IPS-18c (cell line): ENCODE results near the gene ZBTB2.
"Not testable (repeated sequence)": the region's sequence is repeated elsewhere in the genome, so short reads cannot be mapped to it uniquely, and the experiment has no call there.

ENCODE experiments used
- H3K4me3 ChIP-seq: 2 replicates; pipeline ENCODE4 v1.7.0; 2013; ENCODE audit warnings: low read depth, mild to moderate bottlenecking, low read length, moderate library complexity; ENCODE audit not compliant: insufficient read depth
- H3K9me3 ChIP-seq: one replicate; pipeline ENCODE4 v1.6.1; 2013; ENCODE audit warnings: mild to moderate bottlenecking, low read length, moderate library complexity; ENCODE audit not compliant: control insufficient read depth, insufficient read depth

Gene ZBTB2

GRCh38 chr6:151382631-151383030, 8.7 kb downstream of the ZBTB2 start:
- not testable (repeated sequence) for H3K9me3 ChIP-seq, H3K4me3 ChIP-seq

GRCh38 chr6:151381722-151382121, 9.6 kb downstream of the ZBTB2 start:
- Histone ChIP-seq H3K4me3 (no peak overlapping the region), H3K9me3 (no peaks in the 10 kb centered on the region)

- no peaks in the 10 kb centered on the region for H3K9me3 ChIP-seq
- no peak overlapping the region for H3K4me3 ChIP-seq
These were observed 10.5 kb downstream of the ZBTB2 start for GRCh38 chr6:151380848-151381205.

GRCh38 chr6:151379933-151380847, 11.2 kb downstream of the ZBTB2 start:
- no peaks in the 10 kb centered on the region for H3K9me3 ChIP-seq
- no peak overlapping the region for H3K4me3 ChIP-seq

- no peak overlapping the region for H3K4me3 ChIP-seq
- no peaks in the 10 kb centered on the region for H3K9me3 ChIP-seq
These were observed 14.3 kb downstream of the ZBTB2 start for GRCh38 chr6:151377095-151377494.

GRCh38 chr6:151376440-151376839, 14.9 kb downstream of the ZBTB2 start:
- Histone ChIP-seq H3K9me3 (no peaks in the 10 kb centered on the region), H3K4me3 (no peak overlapping the region)

- H3K4me3 ChIP-seq = no peak overlapping the region
- H3K9me3 ChIP-seq = no peaks in the 10 kb centered on the region
These were observed 15.5 kb downstream of the ZBTB2 start for GRCh38 chr6:151375833-151376232.

- no peak overlapping the region for H3K4me3 ChIP-seq
- H3K9me3 ChIP-seq = no peaks in the 10 kb centered on the region
These were observed 17.2 kb downstream of the ZBTB2 start for GRCh38 chr6:151374036-151374683.

- Histone ChIP-seq H3K9me3 (no peaks in the 10 kb centered on the region), H3K4me3 (no peak overlapping the region)
These were observed 19.2 kb downstream of the ZBTB2 start for GRCh38 chr6:151372164-151372563.

- no peaks in the 10 kb centered on the region for H3K9me3 ChIP-seq
- no peak overlapping the region for H3K4me3 ChIP-seq
These were observed 20.8 kb downstream of the ZBTB2 start for GRCh38 chr6:151370509-151371078.

- no peak overlapping the region for H3K4me3 ChIP-seq
- H3K9me3 ChIP-seq = no peaks in the 10 kb centered on the region
These were observed 26.1 kb downstream of the ZBTB2 start for GRCh38 chr6:151365233-151365632.

GRCh38 chr6:151359486-151359885, 31.9 kb downstream of the ZBTB2 start:
- H3K9me3 ChIP-seq = no peaks in the 10 kb centered on the region
- no peak overlapping the region for H3K4me3 ChIP-seq

GRCh38 chr6:151358475-151358874, 32.9 kb downstream of the ZBTB2 start:
- no peaks in the 10 kb centered on the region for H3K9me3 ChIP-seq
- no peak overlapping the region for H3K4me3 ChIP-seq

GRCh38 chr6:151357758-151358436, 33.5 kb downstream of the ZBTB2 start:
- Histone ChIP-seq H3K4me3 (no peak overlapping the region), H3K9me3 (no peaks in the 10 kb centered on the region)

- H3K9me3 ChIP-seq, H3K4me3 ChIP-seq: not testable (repeated sequence)
These were observed 34.4 kb downstream of the ZBTB2 start for GRCh38 chr6:151356983-151357382.

- H3K4me3 ChIP-seq = no peak overlapping the region
- H3K9me3 ChIP-seq = no peaks in the 10 kb centered on the region
These were observed 37.6 kb downstream of the ZBTB2 start for GRCh38 chr6:151353795-151354194.

GRCh38 chr6:151352410-151353396, 38.7 kb downstream of the ZBTB2 start:
- Histone ChIP-seq H3K4me3 (no peak overlapping the region), H3K9me3 (no peaks in the 10 kb centered on the region)
